SKM-1 (cell line): ENCODE data around the gene MTF1.

ENCODE experiments used
- DNase-seq: peaks from one replicate; lab custom pipeline; 2025; ENCODE audit not compliant: unreplicated experiment; lab: John Stamatoyannopoulos, UW

Gene MTF1

DNA sequence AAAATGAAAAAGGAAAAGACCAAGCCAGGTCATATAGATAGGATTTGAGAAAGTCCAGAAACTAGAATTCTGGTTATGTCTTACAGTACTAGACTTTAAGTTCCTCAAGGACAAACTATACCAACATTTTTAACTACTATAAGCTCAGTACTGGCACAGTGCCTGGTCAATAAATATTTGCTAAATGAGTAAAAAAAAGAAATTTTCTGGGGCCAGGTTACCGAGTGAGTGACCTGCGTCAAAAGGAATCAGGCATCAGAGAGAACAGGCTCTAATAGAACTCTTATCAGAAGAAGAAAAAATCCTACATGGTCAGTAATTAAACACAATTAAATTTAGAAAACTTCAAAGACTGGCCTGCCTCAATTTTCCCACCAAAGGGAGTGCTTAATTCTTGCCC lies 27.6 kb downstream of the MTF1 start:
- no peak for DNase-seq

DNA sequence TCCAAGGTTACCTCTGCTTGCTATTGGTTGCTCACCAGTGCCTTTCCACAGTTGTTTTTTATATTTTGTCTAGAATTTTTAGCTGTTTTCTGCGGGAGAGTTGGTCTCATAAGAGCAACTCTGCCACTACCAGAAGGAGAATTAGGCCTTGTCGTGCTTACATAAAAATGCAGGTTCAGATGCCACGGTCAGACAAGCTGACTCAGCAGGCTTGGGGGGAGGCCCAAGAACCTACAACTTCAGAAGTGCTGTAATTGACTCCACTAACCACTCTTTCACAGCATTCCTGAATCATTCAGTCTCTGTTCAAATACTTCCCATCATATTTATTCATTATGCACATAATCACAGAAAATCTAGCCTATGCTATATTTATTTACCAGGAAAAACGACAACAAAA lies 28.3 kb downstream of the MTF1 start:
- DNase-seq = no peak

DNA sequence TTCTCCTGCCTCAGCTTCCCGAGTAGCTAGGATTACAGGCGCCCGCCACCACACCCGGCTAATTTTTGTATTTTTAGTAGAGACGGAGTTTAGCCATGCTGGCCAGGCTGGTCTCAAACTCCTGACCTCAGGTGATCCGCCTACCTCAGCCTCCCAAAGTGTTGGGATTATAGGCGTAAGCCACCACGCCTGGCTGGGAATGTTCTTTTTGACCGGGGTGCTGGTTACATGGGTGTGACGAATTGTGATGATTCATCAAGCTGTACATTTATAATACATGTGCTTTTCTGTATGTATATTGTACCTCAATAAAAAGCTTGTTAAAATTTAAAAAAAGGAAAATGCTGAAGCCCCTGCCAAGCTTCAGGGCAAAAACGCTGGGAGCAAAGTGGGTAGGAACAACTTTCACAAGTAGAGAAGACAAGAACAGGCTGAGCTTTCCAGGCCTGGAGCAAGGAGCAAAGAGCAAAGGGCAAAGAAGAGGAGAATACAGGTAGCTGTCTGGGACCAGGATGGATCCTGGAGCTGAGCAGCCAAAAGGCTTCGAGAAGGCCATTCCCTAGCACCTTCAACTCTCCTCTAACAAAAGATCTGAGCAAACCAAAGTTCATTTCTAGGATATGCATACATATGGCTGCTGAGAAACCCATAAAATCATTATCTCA lies 30.9 kb downstream of the MTF1 start:
- no peak for DNase-seq

DNA sequence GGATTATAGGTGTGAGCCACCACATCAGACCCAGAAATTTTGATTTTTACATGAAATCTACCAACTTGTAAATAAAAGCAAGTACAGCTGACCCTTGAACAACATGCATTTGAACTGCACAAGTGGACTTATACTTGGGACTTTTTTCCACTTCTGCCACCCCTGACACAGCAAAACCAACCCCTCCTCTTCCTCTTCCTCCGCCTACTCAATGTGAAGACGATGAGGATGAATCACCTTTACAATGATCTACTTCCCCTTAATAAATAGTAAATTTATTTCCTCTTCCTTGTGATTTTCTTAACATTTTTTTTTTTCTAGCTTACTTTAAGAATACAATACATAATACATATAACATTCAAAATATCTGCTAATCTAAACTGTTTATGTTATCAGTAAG lies 33.9 kb downstream of the MTF1 start:
- DNase-seq = no peak

DNA sequence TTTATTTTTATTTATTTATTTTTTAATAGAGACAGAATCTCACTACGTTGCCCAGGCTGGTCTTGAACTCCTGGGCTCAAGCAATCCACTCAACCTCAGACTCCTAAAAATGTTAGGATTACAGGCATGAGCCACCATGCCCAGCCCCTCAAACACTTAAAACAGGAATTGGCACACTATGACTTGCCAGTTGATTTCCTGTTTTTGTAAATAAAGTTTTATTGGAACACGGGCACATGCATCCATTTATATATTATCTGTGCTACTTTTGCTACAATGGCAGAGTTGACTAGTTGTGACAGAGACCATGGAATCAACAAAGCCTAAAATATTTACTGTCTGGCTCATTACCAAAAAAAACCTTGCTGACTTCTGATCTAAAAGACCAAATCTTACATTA lies 35.4 kb downstream of the MTF1 start:
- DNase-seq = no peak

DNA sequence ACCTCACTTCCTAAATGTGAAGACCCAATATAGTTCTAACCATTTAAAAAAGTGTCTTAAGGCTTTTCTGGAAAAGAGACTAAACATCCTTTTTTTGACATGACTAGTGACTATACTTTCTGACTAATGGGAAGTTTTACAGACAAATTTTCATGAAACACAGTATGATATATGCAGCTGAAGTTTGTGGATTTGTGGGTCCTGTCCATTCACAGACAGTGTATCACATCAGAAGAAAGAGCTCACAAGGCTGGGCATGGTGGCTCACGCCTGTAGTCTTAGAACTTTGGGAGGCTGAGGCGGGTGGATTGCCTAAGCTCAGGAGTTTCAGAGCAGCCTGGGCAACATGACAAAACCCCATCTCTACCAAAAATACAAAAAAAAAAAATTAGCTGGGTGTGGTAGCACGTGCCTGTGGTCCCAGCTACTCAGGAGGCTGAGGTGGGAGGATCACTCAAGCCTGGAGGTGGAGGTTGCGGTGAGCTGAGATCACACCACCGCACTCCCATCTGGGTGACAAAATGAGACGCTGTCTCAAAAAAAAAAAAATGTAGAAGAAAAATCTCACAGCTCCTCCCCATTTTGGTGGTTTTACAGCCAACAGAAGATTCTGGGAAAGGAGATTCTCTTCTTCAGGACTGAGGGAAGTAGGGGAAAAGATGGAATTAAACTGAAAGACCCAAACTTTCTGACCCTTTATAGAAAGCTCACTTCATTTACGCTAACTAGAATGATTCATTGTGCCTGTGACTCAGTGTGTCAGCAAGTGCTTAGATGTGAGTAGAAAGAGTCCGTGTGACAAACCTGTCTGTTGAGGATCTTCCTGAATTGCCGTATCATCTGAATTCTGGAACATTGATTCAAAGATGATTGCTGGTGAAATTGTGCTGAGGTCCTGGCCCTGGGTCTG lies 36.2 kb downstream of the MTF1 start:
- DNase-seq = no peak

DNA sequence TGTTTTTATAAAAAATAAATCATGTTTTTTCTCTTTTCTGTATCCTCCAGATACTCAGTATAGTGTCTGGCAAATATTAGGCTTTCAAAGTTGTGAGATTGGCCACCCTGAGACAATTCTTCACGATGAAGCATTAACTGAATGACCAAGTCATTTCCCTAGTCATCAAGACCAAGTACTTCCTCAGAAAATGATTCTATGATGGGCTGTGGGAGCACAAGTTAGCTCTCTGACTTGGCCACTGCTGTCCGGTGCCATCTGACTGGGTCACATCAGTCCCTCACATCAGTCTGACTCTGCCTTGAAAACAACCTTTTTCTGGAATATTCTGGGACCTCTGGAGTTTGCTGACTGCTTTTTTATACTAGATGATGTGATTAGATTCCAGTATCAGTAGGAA lies 37.9 kb downstream of the MTF1 start:
- no peak for DNase-seq

DNA sequence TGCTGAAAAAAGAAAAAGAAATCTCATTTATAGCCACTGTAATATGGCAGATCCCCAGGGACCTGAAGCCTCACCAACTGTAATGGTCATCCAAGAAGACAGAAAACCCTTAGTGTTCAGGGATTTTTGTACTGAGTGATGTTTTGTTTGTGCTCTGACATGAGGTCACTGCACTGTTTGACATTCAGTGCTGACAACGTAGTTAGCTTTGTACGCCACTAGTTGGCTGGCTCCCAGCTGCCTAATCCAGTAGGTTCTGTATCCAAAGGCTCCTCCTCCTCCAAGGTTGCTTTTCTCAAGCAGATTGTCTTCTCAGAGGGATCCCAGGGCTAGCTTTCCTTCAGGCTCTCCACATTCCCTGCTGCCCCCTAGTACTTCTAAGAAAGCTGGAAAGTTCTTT lies 41.9 kb downstream of the MTF1 start:
- DNase-seq = no peak

DNA sequence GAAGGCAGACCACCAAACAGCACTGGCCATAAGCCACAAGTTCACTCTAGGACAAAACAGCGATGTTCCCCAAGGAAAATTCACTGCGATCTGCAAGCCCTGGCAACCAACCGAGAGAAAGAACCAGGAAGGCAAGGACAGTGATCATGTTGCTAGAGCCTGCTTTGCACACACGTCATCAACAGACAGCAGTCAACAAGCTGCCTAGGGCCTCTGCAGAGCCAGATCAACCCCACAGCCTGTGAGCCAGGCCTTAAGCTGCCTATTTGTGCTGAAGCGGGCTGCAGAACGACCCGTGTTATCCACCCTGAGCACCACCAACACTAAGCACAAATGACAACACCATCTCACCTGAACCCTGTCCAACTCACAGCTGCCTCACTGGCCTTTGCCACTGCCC lies 45.1 kb downstream of the MTF1 start:
- DNase-seq = no peak

DNA sequence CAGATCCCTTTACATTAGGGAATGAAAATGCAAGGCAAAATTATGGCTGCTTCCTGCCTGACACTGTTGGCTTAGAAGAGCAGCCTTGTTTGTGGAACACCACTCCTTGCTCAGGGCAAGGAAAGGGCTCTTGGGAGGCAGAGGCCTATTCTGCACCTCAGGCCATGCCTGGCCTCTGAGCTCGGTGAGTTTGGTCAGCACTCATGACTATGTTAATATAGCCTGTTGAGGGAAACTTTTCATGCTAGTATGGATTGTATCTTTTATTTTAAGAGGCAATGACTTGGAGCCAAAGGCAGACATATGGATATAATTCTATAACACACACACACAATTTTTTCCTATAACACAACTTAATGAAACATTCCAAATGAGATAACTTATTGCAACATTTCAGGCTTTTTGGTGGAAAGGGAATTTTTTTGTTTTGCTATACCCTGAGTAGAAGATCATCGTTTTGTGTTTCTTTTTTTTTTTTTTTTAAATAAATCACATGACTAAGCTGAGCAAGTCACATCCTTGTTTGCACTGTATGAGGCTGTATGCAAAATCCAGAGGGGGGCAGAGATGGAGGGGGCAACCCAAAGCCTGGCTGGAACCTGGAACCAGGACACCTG lies 45.8 kb downstream of the MTF1 start:
- DNase-seq = no peak

DNA sequence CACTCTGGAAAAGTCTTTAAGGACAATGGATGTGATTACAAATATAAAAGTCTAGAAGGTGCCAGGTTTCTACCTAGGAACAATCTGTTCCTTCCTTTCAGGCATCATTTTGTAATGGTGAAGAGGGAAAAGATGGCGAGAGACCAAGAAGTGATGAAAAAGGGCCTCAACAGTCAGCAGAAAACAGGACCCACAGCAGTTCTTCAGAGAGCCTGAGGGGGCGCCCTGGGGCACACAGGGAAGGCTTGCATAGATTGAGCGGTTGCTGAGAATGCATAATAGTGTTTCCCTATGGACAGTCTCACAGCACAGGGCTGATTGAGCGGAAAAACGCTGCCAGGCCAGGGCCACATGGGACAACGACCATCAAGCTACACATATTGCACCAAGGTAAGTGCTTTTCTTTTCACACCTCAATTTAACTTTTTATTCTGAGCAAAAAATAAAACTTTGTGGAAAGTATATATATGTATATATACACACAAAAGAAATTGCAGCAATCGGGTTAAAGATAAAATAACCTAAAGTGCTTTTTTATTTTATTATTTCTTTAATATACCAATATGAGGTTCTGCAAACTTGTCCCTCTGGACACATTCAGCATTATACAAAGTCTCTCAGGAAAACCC lies 48.3 kb downstream of the MTF1 start:
- peak; percentile 75 for DNase-seq

DNA sequence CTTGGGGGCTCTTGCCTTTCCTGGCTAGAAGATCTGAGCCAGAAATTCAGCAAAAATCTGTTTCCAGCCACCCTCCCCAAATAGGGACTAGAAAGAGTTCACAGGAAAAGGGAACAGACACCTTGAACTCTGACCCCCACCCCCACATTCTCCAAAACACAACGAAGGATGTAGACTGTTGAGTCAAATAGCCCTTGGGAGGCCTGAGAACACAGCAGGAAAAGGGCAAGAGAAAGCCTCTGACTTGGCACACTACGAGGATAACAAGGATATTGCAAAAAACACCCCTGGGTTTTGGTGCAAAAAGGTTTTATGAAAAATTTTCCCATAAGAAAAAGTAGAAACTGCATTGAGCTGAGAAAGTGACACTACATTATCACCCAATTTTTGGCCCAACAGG lies 49.5 kb downstream of the MTF1 start:
- DNase-seq = no peak

DNA sequence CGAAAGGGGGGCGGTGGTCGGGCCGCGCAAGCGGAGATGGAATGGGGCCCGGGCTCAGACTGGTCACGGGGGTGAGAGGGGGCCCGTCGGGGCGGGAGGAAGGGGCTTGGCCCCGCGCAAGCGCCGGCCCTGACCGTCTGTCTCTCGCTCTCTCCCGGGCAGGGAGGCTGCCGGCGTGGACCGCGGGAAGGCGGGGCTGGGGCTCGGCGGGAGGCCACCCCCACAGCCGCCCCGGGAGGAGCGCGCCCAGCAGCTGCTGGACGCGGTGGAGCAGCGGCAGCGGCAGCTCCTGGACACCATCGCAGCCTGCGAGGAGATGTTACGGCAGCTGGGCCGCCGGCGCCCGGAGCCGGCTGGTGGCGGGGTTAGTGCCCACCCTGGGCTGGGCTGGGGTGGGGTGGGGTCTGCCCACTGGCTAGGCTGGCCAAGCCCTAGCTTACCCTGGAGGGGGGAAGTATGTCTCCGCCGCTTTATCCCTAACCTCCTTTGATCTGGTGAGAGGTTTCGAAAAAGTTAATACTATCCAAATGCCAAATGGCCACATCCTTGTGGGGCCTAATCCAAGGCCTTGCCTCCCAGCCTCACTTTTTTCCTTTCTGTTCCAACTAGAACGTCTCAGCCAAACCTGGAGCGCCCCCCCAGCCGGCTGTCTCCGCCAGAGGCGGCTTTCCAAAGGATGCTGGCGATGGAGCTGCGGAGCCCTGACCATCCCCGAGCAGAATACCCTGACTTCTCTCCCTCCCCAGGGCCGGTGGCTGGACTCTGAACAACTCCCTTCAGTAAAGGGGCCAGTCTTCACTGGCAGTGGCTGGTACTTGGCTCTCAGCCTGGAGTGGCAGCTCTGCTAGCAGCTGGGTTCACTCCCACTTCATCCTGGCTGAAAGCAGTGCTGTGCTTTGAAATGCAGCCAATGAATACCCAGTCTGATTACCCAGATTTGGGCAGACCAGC lies 50.7 kb downstream of the MTF1 start:
- no peak for DNase-seq

DNA sequence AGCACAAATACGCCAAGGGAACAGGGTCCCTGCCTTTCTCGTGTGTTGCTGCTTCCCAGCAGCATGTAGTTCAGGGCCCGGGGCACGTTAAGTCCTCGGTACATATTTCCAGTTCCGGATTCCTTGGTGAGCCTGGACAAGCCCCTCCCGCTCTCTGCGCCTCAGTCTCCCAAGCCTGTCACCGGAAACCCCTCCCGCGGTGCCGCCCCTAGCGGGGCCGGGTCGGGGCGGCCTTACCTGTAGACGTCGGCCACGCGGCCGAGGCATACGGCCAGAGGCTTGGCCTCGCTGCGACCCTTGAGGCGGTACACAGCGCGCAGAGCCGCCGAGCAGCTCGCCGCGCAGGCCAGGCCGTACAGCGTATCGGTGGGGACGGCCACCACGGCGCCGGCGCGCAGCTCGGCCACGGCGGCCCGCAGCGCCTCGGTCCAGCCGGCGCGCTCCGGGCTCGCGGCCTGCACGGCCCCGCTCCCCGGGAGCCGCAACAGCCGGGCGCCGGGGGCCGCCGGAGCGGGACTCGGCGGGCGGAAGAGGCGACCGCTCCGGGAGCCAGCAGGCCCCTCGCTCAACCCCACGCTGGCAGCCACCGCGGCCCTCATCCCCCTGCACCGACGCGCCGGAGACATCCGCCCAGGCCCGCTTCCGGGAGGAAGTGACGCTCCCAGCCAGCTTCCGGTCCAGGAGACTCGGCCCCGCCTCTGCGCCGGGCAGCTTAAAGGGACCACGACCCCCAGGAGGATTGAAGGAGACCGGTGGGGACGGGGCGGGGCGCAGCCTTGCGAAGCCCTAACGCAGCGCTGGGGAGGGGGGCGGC lies 51.6 kb downstream of the MTF1 start, which contains the start of the genes C1orf122 and YRDC:
TSS of gene C1orf122 (plus strand) at position 236 of the 814 bp plus-strand sequence. CDS start 615 bp downstream, outside the sequence.
TSS of gene YRDC (minus strand) at position 654 of the 814 bp plus-strand sequence. CDS start at position 626, 28 bp downstream.
- peak; percentile 83 for DNase-seq

DNA sequence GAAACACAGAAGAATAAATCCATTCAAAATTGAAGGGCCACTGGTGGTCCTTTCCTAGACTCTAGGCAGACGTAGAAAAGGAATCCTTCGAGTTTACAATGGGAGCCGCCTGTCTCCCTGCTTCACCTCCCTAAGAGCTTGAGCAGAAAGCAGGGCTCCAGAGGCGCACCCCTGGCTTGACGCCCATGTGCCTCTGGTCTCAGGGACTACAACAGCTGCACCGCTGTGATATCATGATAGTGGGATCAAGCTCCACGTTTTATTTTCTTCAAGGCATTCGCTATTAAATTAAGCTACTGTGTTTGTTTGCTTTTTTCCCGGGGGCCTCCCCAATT lies 52.2 kb downstream of the MTF1 start:
- DNase-seq = no peak

DNA sequence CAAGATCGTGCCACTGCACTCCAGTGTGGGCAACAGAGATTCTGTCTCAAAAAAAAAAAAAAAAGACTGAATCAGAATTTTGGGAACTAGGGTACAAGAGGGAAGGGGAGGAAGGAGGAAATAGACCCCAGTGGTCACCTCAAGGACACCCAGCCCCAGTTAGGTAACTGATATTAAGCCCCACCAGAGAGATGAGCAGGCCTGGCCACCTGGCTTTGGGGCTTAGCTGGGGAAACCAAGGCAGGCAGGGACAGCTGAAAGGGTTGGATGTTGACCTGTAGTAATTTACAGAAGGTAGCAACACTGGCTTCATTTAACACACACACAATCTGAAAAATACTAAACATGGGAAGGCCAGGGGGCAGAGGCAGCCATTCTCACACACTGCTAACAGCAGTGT lies 57.0 kb downstream of the MTF1 start:
- no peak for DNase-seq

DNA sequence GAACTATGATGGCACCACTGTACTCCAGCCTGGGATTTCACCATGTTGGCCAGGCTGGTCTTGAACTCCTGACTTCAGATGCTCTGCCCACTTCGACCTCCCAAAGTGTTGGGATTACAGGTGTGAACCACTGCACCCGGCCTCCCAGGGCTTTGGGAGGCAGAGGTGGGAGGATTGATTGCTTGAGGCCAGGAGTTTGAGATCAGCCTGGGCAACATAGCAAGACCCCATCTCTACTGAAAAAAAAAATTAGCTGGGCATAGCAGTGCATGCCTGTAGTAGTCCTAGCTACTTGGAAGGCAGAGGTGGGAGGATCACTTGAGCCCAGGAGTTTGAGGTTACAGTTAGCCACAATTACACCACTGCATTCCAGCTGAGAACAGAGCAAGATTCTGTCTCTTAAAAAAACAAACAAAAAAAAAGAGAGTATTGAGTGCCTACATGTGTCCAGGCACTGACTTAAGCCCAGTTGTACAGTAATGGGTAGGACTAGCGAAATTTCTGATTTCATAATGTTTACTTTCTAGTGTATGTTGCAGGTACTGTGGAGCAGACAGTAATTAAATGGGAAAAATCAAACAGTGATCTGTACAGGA lies 61.5 kb downstream of the MTF1 start:
- no peak for DNase-seq

DNA sequence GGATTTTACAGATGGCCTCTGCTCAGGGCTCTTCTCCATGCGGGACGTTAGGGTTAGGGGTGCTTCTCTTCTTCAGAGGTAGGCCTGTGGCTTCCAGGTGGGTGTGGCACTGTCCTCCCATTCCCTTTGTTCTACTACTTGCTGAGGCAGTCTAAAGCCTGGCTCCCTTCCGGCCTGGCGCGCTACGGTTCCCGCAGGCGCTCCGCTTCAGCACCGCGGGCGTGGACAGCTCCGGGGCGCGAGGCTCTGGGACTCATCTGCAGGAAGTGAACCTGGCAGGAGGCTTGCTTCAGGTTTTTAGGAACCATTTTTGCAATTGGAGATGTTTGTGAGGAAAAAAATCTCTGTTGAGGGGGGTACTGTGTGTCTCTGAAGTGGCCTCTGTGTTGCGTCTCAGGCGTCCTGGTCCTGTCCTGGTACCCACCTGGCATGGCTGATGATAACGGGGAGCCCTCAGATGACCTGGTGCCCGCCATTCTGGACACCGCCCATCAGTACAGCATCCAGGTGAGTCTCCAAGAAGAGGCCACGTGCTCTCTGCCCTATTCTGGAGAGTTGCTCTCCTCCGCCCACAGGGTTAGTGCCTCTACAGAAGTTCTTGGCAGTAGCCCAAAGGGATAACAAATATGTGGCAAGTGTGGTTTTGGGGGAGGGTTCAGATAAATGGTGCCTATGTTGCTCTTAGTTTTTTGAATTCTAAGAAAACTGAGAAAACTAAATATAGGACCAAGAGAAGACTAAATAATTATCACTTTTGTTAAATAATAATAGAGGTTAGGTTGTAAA lies 63.9 kb downstream of the MTF1 start:
- no peak for DNase-seq
